T47D (cell line): ENCODE data around the gene TTC24.
"Not testable (repeated sequence)": the region's sequence is repeated elsewhere in the genome, so short reads cannot be mapped to it uniquely, and the experiment has no call there.

Experiments
- DNase-seq, 2 experiments: peaks; one replicate each; pipeline versions ENCODE4 v3.0.0 to v3.0.0-alpha.2; 2011 to 2012; ENCODE audit warnings: low read depth in 1 of 2, low spot score in 1 of 2
- JUND ChIP-seq: IDR thresholded peaks from 2 replicates; pipeline ENCODE4 v1.6.1; 2012; ENCODE audit warnings: low read depth
- in situ Hi-C: cut with HindIII; loops from 2 replicates; pipeline ENCODE4 v1.10.0; 2016; ENCODE audit warnings: low sequenced_read_pairs, low pct_unique_long_range_greater_than_20kb

The TTC24 gene

DNA sequence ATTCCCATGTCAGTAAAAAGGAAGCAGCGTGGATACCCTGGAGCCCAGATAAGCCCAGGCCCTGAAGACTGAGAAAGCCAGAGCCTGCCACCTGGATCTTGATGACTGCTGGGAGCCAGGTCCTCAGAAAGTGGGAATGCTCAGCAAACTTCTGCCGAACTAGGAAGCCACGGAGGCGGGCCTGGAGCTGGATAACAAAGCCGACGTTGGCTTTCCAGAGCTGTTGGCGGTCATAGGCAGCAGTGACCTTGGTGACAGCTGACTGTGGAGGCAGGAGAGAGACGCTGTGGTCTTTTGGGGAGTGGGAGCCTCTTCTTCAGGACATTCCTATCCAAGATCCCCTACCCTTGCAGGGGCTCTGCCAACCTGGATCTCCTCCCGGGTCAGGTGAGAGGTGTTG lies 31.5 kb upstream of the TTC24 start:
- DNase-seq = no peak
- in situ Hi-C loops = no loop called here
- TF ChIP-seq JUND = no peak

DNA sequence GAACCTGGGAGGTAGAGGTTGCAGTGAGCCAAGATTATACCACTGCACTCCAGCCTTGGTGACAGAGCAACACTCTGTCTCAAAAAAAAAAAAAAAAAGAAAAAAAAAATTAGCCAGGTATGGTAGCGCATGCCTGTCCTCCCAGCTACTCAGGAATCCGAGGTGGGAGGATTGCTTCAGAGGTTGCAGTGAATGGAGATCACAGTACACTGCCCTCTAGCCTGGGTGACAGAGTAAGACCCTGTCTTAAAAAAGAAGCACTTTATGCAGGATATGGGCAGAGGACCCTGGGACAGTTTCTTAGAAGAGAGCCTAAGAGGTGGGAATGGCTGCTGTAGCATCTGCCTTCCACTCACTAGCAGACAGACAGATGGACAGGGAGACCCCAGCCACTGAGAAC lies 30.1 kb upstream of the TTC24 start:
- no peak for DNase-seq
- no peak for TF ChIP-seq JUND
- in situ Hi-C loops = no loop called here

DNA sequence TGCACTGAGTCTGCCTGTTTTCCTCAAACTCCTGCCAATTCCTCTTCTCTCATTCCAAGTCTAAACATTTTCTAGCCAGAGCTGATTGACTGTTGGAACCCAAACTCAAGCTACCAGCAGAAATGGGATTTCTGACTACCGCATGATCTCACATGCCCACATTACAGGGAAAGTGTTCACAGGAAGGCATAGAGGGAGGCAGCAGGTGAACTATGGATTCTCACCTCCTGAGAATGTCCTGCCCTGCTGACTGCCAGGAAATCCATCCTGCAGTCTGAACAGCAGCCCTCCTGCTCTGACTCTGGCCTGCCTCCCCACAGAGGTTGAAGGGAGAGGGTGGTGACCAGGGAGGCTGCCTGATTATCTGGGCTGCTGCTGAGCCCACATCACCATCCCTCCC lies 29.7 kb upstream of the TTC24 start:
- in situ Hi-C loops = no loop called here
- TF ChIP-seq JUND = no peak
- DNase-seq = no peak

DNA sequence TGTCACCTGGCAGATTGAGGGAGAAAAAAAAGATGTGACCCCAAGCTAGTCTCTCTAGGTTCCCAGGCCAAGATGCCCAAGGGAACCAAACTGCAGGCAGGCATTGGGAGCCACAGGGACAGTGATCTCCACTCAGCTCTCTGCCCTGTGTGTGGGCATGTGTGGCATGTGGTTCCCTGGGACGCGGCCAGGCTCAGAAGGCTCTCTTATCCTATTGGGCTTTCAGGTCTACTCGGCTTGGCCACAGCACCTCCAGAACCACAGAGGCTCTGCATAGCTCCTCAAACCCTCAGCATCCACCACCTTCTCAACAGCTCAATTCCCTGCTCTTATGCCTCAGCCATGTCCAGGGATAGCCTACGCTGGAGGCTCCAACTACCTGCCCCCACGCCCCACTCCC lies 29.2 kb upstream of the TTC24 start:
- TF ChIP-seq JUND = no peak
- in situ Hi-C loops = no loop called here
- DNase-seq = no peak

DNA sequence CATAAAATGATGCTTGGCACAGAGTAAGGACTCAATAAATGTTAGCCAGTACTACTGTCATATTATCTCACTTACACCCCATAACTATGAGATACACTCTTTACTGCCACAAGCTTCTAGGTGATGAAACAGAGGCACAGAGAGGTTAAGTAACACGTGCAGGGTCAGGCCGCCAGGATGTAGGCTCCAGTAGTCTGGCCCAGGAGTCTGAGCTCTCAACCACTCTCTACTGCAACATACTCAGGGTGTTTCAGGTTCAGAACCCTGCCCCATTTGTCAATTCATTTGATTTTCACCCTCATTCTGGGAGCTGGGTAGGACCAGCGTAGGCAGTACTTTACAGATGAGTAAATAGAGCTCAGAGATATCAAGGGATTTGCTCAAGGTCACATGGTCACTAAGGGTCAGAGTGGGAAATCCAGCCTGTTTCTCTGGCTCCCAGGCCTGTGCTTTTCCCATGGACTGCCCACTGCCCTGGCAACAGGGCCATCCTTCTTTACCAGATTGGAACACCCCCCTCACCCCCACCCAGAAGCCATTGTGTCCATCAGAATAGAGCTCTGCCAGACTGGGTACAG lies 28.4 kb upstream of the TTC24 start:
- TF ChIP-seq JUND = no peak
- DNase-seq = no peak
- in situ Hi-C loops = no loop called here

DNA sequence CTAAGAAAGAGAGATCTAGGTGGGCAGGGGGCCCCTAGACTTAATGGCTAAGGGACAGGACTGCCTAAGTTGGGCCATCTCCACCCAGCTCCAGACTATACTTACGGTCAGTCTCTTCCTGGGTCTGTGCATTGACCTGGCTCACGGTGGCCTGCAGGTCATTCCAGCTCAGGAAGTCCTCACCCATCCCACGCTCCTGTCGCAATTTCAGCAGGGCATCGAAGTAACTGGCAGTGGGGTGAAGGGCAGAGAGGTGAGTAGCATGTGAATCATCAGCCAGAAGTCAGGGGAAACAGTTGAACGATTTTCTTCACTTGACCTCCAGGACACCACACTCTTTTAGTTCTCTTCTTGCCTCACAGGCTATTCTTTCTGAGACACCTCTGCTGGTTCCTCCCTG lies 27.7 kb upstream of the TTC24 start:
- no peak for TF ChIP-seq JUND
- in situ Hi-C loops = no loop called here
- no peak for DNase-seq

DNA sequence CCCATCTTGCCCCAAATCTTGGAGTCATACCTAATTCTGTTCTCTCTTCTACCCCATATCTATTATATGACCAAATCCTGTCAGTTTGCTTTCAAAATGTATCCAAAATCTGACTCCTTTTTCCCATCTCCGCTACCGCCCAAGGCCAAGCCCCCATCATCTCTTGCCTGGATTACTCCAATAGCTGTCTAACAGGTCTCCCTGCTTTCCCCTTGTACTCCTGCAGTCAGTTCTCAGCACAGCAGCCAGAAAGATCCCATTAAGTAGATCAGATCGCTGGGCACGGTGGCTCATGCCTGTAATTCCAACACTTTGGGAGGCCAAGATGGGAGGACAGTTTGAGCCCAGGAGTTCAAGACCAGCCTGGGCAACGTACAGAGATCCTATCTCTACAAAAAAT lies 27.0 kb upstream of the TTC24 start:
- in situ Hi-C loops = no loop called here
- no peak for TF ChIP-seq JUND
- DNase-seq = no peak

DNA sequence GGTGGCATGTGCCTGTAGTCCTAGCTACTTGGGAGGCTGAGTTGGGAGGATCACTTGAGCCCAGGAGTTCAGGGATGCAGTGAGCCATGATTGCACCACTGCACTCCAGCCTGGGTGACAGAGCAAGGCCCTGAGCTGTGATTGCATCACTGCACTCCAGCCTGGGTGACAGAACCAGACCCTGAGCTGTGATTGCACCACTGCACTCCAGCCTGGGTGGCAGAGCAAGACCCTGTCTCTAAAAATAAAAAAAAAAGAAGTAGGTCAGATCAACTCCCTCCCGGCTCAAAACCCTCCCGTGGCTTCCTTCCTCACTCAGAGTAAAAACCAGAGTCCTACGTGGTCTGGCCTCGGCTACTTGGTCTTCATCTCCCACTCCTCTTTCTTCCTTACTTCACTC lies 26.6 kb upstream of the TTC24 start:
- DNase-seq, in situ Hi-C loops: not testable (repeated sequence)

DNA sequence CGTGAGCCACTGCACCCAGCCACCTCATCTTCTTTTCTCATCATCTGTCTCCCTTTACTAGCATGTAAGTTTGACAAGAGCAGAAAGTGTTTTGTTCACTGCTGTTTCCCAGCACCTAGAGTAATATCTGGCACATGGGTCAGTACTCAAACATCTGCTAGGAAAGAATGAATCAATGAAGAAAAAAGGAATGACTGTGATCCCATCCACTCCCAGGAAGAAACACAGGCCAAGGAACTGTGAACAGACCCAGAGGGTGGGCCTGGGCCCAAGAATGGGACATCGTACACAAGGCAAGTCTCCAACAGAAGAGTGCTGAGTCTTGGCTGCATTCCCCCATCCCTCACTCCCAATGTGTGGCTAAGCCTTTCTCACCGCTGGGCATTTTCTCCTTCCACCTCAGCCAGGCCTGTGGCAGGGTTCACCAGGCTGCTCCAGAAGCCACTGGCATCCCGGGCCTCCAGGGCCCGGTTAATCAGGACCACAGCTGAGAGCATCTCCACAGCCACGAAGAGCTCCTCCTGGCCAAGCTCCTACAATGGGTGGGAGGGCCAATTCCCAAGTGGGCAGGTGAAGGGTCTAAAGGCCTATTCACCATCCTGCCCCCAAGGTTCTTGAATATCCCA lies 25.6 kb upstream of the TTC24 start:
- no peak for DNase-seq
- no peak for TF ChIP-seq JUND
- in situ Hi-C loops = no loop called here

DNA sequence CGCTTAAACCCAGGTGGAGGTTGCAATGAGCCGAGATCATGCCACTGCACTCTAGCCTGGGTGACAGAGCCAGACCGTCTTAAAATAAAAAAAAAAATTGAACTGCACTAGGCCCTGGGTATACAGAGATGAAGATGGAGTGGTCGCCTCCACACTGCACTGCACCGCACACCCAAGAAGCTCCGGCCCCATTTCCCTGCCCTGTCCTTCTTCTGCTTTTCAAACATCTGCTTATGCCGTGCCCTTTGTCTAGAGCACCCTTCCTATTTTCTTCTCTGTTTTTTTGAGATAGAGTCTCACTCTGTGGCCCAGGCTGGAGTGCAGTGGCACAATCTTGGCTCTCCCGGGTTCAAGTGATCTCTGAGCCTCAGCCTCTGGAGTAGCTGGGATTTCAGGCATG lies 24.6 kb upstream of the TTC24 start:
- no peak for DNase-seq
- TF ChIP-seq JUND = no peak
- in situ Hi-C loops = no loop called here

DNA sequence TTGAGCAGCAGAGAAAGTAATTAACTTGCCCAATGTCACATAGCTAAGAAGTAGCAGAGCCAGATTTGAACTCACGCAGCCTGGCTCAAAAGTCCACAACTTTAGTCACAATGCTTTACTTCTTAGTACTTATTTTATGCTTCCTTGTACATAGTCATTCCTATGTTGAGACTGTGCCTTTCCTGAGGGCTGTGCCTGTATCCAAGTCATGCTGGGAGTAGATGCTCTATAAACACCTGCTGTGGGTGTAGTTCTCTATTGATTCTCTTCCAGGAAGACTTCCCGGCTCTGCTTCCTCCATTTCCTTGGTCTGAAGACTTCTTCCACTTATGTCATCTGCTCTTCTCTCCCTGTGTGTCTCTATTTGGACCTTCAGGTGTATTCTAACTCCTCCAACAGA lies 23.8 kb upstream of the TTC24 start:
- in situ Hi-C loops = no loop called here
- no peak for DNase-seq
- TF ChIP-seq JUND = no peak

DNA sequence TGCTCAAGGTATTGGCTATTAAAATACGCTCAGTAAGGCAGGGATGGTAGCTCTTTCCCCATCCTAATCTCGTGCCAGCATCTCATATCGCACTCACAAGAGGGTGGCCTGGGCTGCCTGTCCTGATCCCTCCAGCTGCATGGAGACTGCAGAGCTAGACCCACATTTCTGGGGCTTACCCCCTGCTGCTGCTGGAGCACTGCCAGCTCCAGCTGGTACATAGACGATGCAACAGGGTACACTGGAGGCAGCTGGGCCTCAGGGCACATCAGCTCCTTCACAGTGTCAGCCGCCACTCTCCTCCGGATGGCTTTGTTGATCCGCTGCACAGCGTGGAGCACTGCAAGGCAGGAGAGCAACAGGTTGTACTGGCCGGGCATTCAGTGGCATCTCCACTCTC lies 23.2 kb upstream of the TTC24 start:
- in situ Hi-C loops = no loop called here
- DNase-seq = no peak
- no peak for TF ChIP-seq JUND

DNA sequence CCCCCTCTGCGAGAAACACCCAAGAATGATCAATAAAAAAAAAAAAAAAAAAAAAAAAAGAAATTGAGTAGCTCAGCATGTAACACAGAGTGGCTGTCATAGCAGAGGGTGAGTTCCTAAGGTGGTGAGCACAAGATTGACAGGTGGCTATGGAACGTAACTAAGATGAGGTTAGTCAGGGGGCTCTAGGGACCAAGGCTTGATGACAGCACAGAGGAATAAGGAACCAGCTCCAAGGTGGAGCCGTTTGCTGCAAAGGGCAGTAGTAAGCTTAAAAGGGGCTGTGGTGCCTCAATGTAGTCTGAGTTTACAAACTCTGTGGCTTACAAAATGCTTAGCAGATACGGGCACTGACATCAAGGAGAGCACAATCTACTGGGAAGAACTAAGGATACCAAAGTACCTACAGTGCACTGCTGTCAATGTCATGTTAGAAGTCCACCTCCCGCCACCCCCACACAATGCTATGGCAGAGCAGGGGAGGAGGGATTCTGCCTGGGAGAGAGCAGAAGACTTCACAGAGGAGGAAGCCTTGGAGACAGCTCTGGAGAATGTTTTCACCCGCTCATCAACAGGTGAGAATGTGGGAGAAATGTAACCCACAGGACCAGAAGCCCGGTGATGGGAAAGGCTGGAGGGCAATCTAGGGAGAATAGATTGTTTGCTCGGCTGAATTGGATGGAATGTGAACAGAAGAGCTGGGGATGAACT lies 20.3 kb upstream of the TTC24 start:
- TF ChIP-seq JUND = no peak
- no peak for DNase-seq
- in situ Hi-C loops = no loop called here
